Measurements from ENCODE around the gene ATG14.
A peak's percentile ranks its signal among the peaks of the same experiment; 100 is the strongest.
"Not testable (repeated sequence)": the region's sequence is repeated elsewhere in the genome, so short reads cannot be mapped to it uniquely, and the experiment has no call there.

Gene ATG14

GRCh38 chr14:55383541-55384140 is 28.0 kb downstream of the ATG14 start:
- DNase-seq, result no peak

GRCh38 chr14:55383056-55383466 is 28.6 kb downstream of the ATG14 start:
- DNase-seq, result not testable (repeated sequence)

- DNase-seq, result no peak
Observed at GRCh38 chr14:55382483-55382882, 29.1 kb downstream of the ATG14 start.

GRCh38 chr14:55381561-55381960 is 30.1 kb downstream of the ATG14 start:
- no peak for DNase-seq

- DNase-seq, result no peak
Observed at GRCh38 chr14:55381040-55381439, 30.6 kb downstream of the ATG14 start.

- no peak for DNase-seq
Observed at GRCh38 chr14:55377236-55377635, 34.4 kb downstream of the ATG14 start.

GRCh38 chr14:55374771-55375170 is 36.9 kb downstream of the ATG14 start:
- no peak for DNase-seq

- no peak for DNase-seq
Observed at GRCh38 chr14:55373784-55374705, 37.6 kb downstream of the ATG14 start.

GRCh38 chr14:55372825-55373224 is 38.8 kb downstream of the ATG14 start:
- no peak for DNase-seq

- DNase-seq, result no peak
Observed at GRCh38 chr14:55372423-55372822, 39.2 kb downstream of the ATG14 start.

GRCh38 chr14:55370883-55371455 is 40.7 kb downstream of the ATG14 start:
- no peak for DNase-seq

- no peak for DNase-seq
Observed at GRCh38 chr14:55366271-55366670, 45.4 kb downstream of the ATG14 start.

GRCh38 chr14:55361190-55361589 is 50.4 kb downstream of the ATG14 start:
- DNase-seq, result no peak

GRCh38 chr14:55359307-55359706 is 52.3 kb downstream of the ATG14 start:
- no peak for DNase-seq

- DNase-seq, result no peak
Observed at GRCh38 chr14:55356913-55357312, 54.7 kb downstream of the ATG14 start.

- no peak for DNase-seq
Observed at GRCh38 chr14:55355922-55356321, 55.7 kb downstream of the ATG14 start.

GRCh38 chr14:55354500-55354899 is 57.1 kb downstream of the ATG14 start:
- DNase-seq, result peak; percentile 74

GRCh38 chr14:55353686-55354467 is 57.8 kb downstream of the ATG14 start:
- no peak for DNase-seq

- no peak for DNase-seq
Observed at GRCh38 chr14:55352201-55352600, 59.4 kb downstream of the ATG14 start.

- DNase-seq, result no peak
Observed at GRCh38 chr14:55351111-55351510, 60.5 kb downstream of the ATG14 start.

GRCh38 chr14:55350461-55350860 is 61.2 kb downstream of the ATG14 start:
- no peak for DNase-seq

GRCh38 chr14:55349565-55349964 is 62.1 kb downstream of the ATG14 start:
- no peak for DNase-seq

GRCh38 chr14:55348766-55349453 is 62.7 kb downstream of the ATG14 start:
- no peak for DNase-seq
